NCI-H345 treated with DMSO at 0.1 percent for 48 hours (cell line): ENCODE measurements around the gene ZNF184.
"Not testable (repeated sequence)": the region's sequence is repeated elsewhere in the genome, so short reads cannot be mapped to it uniquely, and the experiment has no call there.

Experiments used
- DNase-seq: peaks from one replicate; lab custom pipeline; 2025; ENCODE audit not compliant: unreplicated experiment; lab: John Stamatoyannopoulos, UW

Gene ZNF184

GRCh38 chr6:27426045-27426620 lies 46.8 kb downstream of the ZNF184 start:
- no peak for DNase-seq

- not testable (repeated sequence) for DNase-seq
These were observed 48.1 kb downstream of the ZNF184 start for GRCh38 chr6:27424851-27425250.

- DNase-seq: no peak
These were observed 50.1 kb downstream of the ZNF184 start for GRCh38 chr6:27422651-27423332.

- DNase-seq: no peak
These were observed 53.5 kb downstream of the ZNF184 start for GRCh38 chr6:27419363-27419762.

GRCh38 chr6:27415898-27416297 lies 57.0 kb downstream of the ZNF184 start:
- no peak for DNase-seq

- DNase-seq: no peak
These were observed 57.9 kb downstream of the ZNF184 start for GRCh38 chr6:27414996-27415395.

GRCh38 chr6:27414300-27414699 lies 58.6 kb downstream of the ZNF184 start:
- no peak for DNase-seq

- no peak for DNase-seq
These were observed 65.6 kb downstream of the ZNF184 start for GRCh38 chr6:27407153-27407814.

- DNase-seq: no peak
These were observed 66.8 kb downstream of the ZNF184 start for GRCh38 chr6:27406085-27406484.

- DNase-seq: no peak
These were observed 71.8 kb downstream of the ZNF184 start for GRCh38 chr6:27400877-27401642.
